Body of pancreas (tissue), 4 donors: ENCODE results near the gene C5orf63.

ENCODE experiments used
- CTCF ChIP-seq, 7 experiments: fragments of 450-650 bp in 4 of 7; fragments of 200-600 bp in 3 of 7; sonication (generic) in 3 of 7; IDR thresholded peaks; one replicate each; pipeline ENCODE4 v1.5.1; 2016 to 2019; ENCODE audit warnings: antibody characterized with exemption in 7 of 7
- POLR2A ChIP-seq, 3 donors: fragments of 450-650 bp; IDR thresholded peaks; one replicate each; pipeline ENCODE4 v1.6.1; 2016; ENCODE audit warnings: antibody characterized with exemption in 3 of 3, mild to moderate bottlenecking in 2 of 3

- TF ChIP-seq CTCF (IDR thresholded peaks at IDR 0.05) = no peak
- TF ChIP-seq POLR2A (IDR thresholded peaks at IDR 0.05) = no peak
Observed at GRCh38 chr5:127061956-127062355, 11.3 kb downstream of the C5orf63 start.
